ENCODE measurements around the gene DUSP1.
A peak's percentile ranks its signal among the peaks of the same experiment; 100 is the strongest.

DUSP1 gene

DNA sequence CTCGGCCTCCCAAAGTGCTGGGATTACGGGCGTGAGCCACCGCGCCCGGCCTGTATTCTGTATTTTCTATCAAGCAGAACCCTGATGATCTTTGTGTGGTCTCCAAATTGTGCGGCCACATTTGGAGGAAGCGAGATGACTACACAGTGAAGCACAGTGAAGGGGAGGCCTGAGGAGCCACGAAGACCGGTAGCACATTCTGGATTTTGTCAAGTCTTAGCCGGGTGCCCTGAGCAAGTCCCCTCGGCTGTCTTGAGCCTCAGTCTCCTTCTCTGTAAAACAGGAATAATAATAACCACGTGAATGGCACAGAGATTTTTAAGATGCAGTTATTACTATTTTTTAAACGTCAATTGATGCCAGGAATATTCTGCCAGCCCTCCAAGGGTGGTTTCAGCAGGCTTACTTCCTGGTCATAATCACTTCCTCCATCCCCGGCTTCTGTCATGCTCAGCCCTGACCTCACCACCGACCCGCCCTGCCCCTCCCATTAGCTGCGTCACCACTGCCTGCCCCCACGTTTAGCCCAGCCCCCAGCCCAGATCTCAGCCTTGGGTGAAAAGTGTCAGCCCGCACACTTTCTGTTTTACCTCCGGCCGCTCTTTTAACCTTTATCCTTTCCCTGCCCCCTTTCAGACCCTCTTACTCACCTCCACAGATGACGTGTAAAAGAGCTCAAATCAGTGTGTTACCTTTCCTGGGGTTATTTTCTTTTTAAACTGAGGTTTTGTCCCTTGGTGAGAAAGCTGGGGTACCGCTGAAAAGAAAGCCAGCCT is 36.1 kb upstream of the DUSP1 start:
- H3K27ac ChIP-seq (ENCODE audit: low read depth, low read length) = no peak overlapping the region
- no peak overlapping the region for H3K9ac ChIP-seq (ENCODE audit: low read length)
- H3K36me3 ChIP-seq (ENCODE audit: low read length) = no peaks in the 10 kb centered on the region
- peak overlapping the region; percentile 65 for H2AFZ ChIP-seq (ENCODE audit: low read depth, low read length, severe bottlenecking)
- H3F3A ChIP-seq (ENCODE audit: insufficient read depth) = no peaks in the 10 kb centered on the region
- TF ChIP-seq CTCF (IDR thresholded peaks at IDR 0.05; ENCODE audit: insufficient read depth, low read length, poor library complexity, severe bottlenecking) = no peak
- no peak for TF ChIP-seq EZH2phosphoT487 (conservative IDR thresholded peaks at IDR 0.05; ENCODE audit: low read length)
- H3K4me3 ChIP-seq (ENCODE audit: insufficient read depth, low read length, poor library complexity, severe bottlenecking) = no peak overlapping the region
- H3K9me3 ChIP-seq (ENCODE audit: insufficient read depth, low read length) = no peaks in the 10 kb centered on the region
- H3K27me3 ChIP-seq (ENCODE audit: low read length) = no peaks in the 10 kb centered on the region
- no peak overlapping the region for H3K4me2 ChIP-seq (ENCODE audit: low read depth, low read length, poor library complexity, severe bottlenecking)
- H3K79me2 ChIP-seq (ENCODE audit: insufficient read depth, low read length) = no peaks in the 10 kb centered on the region
- H3K9me2 ChIP-seq (replicated peaks; ENCODE audit: insufficient read depth, low read length) = no peaks in the 10 kb centered on the region
- no peaks in the 10 kb centered on the region for H4K20me1 ChIP-seq (ENCODE audit: low read depth, low read length)

GRCh38 chr5:172805736-172806255 is 34.8 kb upstream of the DUSP1 start:
- H3K9ac ChIP-seq (ENCODE audit: low read length) = no peak overlapping the region
- no peak overlapping the region for H3K4me2 ChIP-seq (ENCODE audit: low read depth, low read length, poor library complexity, severe bottlenecking)
- H3K4me3 ChIP-seq (ENCODE audit: insufficient read depth, low read length, poor library complexity, severe bottlenecking) = no peak overlapping the region
- no peaks in the 10 kb centered on the region for H3K36me3 ChIP-seq (ENCODE audit: low read length)
- TF ChIP-seq EZH2phosphoT487 (conservative IDR thresholded peaks at IDR 0.05; ENCODE audit: low read length) = no peak
- no peak for TF ChIP-seq CTCF (IDR thresholded peaks at IDR 0.05; ENCODE audit: insufficient read depth, low read length, poor library complexity, severe bottlenecking)
- H3K9me3 ChIP-seq (ENCODE audit: insufficient read depth, low read length) = no peaks in the 10 kb centered on the region
- no peaks in the 10 kb centered on the region for H3K9me2 ChIP-seq (replicated peaks; ENCODE audit: insufficient read depth, low read length)
- no peak overlapping the region for H3K27ac ChIP-seq (ENCODE audit: low read depth, low read length)
- no peaks in the 10 kb centered on the region for H4K20me1 ChIP-seq (ENCODE audit: low read depth, low read length)
- no peaks in the 10 kb centered on the region for H3K27me3 ChIP-seq (ENCODE audit: low read length)
- no peak overlapping the region for H2AFZ ChIP-seq (ENCODE audit: low read depth, low read length, severe bottlenecking)
- no peaks in the 10 kb centered on the region for H3K79me2 ChIP-seq (ENCODE audit: insufficient read depth, low read length)
- no peaks in the 10 kb centered on the region for H3F3A ChIP-seq (ENCODE audit: insufficient read depth)

DNA sequence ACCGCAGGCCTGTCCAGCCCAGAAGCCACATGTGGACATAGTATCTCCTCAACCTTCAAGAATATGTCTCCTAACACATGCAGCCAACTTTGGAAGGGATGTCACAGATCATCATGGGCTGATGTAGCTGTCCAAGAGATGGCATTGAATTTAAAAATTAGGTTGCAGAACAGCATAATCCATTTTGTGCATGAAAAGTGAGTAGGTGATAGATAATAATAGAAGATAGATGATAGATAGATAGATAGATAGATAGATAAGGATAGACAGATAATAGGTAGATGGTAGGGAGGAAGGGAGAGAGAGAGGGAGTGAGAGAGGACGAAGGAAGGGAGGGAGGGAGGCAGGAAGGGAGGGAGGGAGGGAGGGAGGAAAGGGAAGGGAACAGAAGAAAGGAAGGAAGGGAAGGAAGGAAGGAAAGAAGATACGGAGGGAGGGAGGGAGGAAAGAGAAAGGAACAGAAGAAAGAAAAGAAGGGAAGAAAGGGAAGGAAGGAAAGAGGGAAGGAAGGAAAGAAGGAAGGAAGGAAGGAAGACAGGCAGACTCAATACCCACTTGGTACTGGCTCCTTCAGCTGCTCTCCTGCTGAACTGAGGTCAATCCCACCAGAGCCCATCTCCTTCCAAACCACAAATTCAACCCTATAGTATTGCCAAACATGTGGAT is 34.2 kb upstream of the DUSP1 start:
- Histone ChIP-seq H3K36me3 (ENCODE audit: low read length) (no peaks in the 10 kb centered on the region), H3K9ac (ENCODE audit: low read length) (no peak overlapping the region), H3K9me2 (replicated peaks; ENCODE audit: insufficient read depth, low read length) (no peaks in the 10 kb centered on the region), H2AFZ (ENCODE audit: low read depth, low read length, severe bottlenecking) (no peak overlapping the region), H3F3A (ENCODE audit: insufficient read depth) (no peaks in the 10 kb centered on the region), H3K27me3 (ENCODE audit: low read length) (no peaks in the 10 kb centered on the region), H3K4me3 (ENCODE audit: insufficient read depth, low read length, poor library complexity, severe bottlenecking) (no peak overlapping the region), H3K4me2 (ENCODE audit: low read depth, low read length, poor library complexity, severe bottlenecking) (no peak overlapping the region), H3K27ac (ENCODE audit: low read depth, low read length) (no peak overlapping the region), H4K20me1 (ENCODE audit: low read depth, low read length) (no peaks in the 10 kb centered on the region), H3K9me3 (ENCODE audit: insufficient read depth, low read length) (no peaks in the 10 kb centered on the region), H3K79me2 (ENCODE audit: insufficient read depth, low read length) (no peaks in the 10 kb centered on the region)
- TF ChIP-seq CTCF (IDR thresholded peaks at IDR 0.05; ENCODE audit: insufficient read depth, low read length, poor library complexity, severe bottlenecking) (no peak), EZH2phosphoT487 (conservative IDR thresholded peaks at IDR 0.05; ENCODE audit: low read length) (no peak)

All from SU-DHL-6 (cell line).